MG63 (cell line): ENCODE data around the gene AJAP1. TPM values are rescaled to one million over a fixed set of nuclear protein-coding genes. Genes with fewer than 3 reads are reported as not detected.
A peak's percentile ranks its signal among the peaks of the same experiment; 100 is the strongest.

Source experiments
- DNase-seq: peaks from one replicate; pipeline ENCODE4 v3.0.0-alpha.2; 2020
- H3K27me3 ChIP-seq: fragments of 250-450 bp; sonication (Bioruptor Pico); 2 replicates; pipeline ENCODE4 v1.5.1; 2020; ENCODE audit warnings: mild to moderate bottlenecking, moderate library complexity
- H3K36me3 ChIP-seq: fragments of 250-450 bp; sonication (Bioruptor Pico); 2 replicates; pipeline ENCODE4 v1.5.1; 2020; ENCODE audit warnings: mild to moderate bottlenecking, moderate library complexity
- H3K4me3 ChIP-seq: fragments of 250-450 bp; sonication (Bioruptor Pico); 2 replicates; pipeline ENCODE4 v1.5.1; 2020; ENCODE audit warnings: mild to moderate bottlenecking, moderate library complexity
- H3K9me3 ChIP-seq: fragments of 250-450 bp; sonication (Bioruptor Pico); 2 replicates; pipeline ENCODE4 v1.5.1; 2020; ENCODE audit warnings: mild to moderate bottlenecking, moderate library complexity
- total RNA-seq: library from RNA; depleted of rRNA; stranded (reverse); fragments of >200 nt; shearing (Covaris generic); gene quantifications from 2 replicates; pipeline ENCODE4 v1.2.3, GENCODE V29; 2014; ENCODE audit warnings: low replicate concordance

The AJAP1 gene
- total RNA-seq, 1 experiment from 2014 or later: not detected

DNA sequence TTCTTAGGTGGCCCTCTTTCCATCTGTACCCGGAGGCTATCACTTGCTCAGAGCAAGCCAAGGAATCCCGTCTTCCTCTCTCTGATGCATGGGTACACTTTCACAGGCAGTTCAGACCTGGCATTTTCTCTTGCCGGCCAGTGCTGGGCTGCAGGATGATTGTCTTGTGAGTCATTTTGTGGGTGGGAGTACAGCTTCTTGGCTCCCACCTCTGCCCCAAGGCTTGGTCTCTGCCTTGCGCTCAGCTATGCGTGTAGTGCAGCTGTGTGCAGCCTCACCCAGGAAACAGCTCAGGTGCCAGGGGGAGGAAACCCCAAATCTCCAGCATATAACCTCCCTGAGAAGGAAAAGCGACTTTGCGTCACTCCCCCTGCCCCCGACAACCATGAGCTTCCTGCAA lies 3.9 kb upstream of the AJAP1 start:
- Histone ChIP-seq H3K4me3 (no peak overlapping the region), H3K9me3 (no peaks in the 10 kb centered on the region), H3K36me3 (no peaks in the 10 kb centered on the region), H3K27me3 (peaks cover 2% of the 10 kb centered on the region; the same call in 1 of the 2 replicates)
- peak; percentile 88 for DNase-seq

DNA sequence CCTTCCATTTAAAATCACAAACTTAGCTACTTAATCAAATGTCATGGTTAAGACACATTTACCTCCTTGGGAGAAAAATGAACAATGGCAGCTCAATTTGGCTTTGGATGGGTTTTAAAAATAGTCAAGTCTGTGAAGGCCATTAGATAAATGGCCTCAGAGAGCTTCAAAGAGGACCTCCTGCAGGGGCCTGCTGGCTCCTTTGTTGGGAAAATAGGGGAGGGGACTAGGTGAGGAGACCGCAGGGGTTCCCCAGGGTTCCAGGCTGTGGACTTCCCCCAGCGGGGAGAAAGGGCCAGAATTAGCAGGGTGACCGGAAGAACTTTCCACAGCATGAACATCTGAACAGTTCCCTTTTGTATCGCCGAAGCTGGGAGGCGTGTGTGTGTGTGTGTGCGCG lies 3.4 kb upstream of the AJAP1 start:
- Histone ChIP-seq H3K9me3 (no peaks in the 10 kb centered on the region), H3K27me3 (peaks cover 5% of the 10 kb centered on the region), H3K36me3 (no peaks in the 10 kb centered on the region), H3K4me3 (no peak overlapping the region)
- no peak for DNase-seq

DNA sequence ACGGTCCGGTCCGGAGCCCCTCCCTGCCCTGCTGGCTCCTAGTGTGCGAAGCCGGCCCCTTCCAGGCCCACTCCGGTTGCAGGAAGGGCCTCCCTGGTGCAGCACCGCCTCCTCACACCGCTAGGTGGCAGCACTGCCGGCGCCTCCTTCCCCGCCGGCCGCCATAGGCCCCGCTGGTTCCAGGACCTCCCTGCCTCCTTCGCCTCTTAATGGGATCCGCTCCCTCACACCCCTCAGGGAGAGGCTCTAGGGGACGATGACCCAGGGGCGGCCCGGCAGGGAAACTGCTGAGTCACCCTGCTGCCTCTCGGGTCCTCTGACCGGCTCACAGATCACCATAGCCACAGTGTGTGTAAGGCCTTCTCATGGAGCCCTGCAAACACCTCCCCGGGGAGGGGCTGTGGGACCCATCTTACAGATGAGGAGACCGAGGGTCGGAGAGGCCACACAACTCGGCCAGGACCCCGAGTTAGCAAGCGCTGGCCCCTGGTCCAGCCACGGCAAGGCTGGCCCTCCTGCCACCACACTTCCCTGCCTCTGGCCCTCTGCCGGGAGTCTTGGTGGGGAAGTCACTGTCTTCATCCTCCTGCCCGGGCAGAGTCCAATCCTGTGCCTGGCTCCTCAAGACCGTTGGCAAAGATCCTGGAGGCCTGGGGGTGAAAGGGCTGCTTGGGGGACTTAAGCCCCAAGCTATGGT lies 1.6 kb upstream of the AJAP1 start:
- H3K36me3 ChIP-seq: no peaks in the 10 kb centered on the region
- H3K4me3 ChIP-seq: no peak overlapping the region
- H3K27me3 ChIP-seq: peaks cover 15% of the 10 kb centered on the region
- DNase-seq: peak; percentile 60
- H3K9me3 ChIP-seq: no peaks in the 10 kb centered on the region

DNA sequence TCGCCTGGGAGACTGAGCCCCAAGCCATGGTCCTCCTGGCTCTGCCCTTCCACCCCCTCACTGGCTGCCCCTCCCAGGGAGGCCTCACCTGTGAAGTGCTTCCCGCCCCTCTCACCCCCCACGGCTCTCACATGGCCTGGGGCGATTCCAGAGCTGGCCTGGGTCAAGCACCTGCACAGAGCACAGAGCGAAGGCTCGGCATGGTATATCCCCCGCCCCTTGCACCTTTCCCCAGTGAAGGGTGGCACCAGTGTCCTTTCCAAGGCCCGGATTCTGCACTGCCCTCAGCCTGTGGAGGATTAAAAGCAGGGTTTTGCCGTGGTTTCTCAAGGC lies 1.1 kb upstream of the AJAP1 start:
- H3K27me3 ChIP-seq: peaks cover 15% of the 10 kb centered on the region
- H3K4me3 ChIP-seq: no peak overlapping the region
- no peak for DNase-seq
- no peaks in the 10 kb centered on the region for H3K9me3 ChIP-seq
- H3K36me3 ChIP-seq: no peaks in the 10 kb centered on the region

DNA sequence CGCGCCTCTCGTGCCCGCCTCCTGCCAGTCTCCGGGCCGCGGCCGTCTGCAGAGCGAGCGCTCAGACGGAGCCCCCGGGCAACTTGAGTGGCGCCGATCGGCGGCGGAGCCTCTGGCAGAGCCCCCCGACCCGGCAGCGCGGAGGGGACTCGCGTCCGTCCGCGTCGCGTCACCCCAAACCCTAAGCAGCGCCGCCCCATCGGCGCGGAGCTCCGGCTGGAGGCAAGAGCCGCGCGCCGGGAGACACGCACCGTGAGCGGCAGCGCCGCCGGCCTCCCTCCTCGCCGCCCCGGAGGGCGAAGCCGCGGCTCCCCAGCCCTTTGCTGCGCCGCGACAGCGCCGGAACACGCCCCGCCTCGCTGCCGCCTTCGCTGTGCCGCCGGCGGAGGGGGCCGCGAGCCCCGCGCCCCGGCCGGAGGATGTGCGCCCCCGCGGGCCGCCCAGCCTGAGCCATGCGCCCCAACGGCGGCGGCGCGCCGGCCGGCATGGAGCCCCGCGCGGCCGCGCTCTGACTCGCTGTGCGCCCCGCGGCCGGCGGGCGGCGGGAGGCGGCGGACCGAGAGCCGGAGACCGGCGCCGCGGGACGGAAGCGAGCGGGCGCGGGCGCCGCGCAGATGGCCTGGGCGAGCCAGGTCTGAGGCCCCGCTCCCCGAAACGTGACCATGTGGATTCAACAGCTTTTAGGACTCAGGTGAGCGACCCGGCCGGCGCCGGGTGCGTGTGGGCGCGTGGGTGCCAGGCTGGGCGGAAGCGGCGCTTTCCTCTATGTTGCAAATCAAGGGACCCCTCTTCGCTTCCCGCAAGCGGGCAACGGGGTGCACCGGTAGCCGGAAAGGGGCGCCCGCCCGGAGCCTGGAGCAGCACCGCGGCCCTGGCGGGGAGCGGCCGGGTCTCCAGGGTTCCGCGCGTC lies 610 bp downstream of the AJAP1 start:
- Histone ChIP-seq H3K4me3 (no peak overlapping the region), H3K27me3 (peaks cover 15% of the 10 kb centered on the region), H3K9me3 (no peaks in the 10 kb centered on the region), H3K36me3 (no peaks in the 10 kb centered on the region)
- peak; percentile 13 for DNase-seq

DNA sequence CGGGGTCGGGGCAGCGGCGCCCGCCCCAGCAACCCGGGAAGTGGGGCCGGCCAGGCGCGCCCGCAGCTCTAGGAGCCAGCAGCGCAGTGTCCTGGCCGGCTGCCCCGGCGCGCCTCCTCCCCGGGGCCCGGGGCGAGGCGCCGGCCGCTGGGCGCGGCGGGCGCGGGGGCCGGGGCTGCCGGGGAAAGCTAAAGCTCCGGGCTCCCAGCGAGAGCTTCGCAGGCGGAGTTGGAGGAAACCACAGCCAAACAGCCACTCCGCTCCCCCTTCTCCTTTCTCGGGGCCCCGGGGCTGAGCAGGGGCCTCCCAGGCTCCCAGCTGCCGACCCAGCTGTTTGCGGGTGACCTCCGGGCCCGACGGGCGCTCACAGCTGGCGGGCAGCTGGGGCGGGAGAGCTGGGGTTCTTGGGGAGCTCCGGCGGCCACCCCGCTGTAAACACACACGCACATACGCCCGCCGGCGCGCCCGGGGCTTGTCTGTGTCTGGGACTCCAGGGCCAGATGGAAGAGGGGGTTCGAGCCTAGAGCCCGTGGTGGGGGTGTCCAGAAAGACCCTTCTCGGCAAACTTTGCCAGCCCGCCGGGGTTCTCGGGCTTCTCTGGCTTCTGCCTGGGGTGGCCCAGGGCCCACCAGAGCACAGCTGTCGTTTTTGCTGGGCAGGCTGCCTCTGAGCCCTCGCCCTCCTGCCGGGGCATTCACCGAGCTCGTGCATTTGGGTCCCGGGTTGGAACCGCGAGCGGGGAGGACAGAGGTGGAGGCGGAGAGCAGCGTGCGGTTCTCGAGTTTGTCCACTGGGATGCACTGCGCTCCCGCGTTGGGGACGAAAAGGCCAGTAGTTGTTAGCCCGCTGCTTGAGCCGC lies 1.5 kb downstream of the AJAP1 start:
- no peak overlapping the region for H3K4me3 ChIP-seq
- no peaks in the 10 kb centered on the region for H3K36me3 ChIP-seq
- H3K9me3 ChIP-seq: no peaks in the 10 kb centered on the region
- peak; percentile 62 for DNase-seq
- peaks cover 15% of the 10 kb centered on the region for H3K27me3 ChIP-seq

DNA sequence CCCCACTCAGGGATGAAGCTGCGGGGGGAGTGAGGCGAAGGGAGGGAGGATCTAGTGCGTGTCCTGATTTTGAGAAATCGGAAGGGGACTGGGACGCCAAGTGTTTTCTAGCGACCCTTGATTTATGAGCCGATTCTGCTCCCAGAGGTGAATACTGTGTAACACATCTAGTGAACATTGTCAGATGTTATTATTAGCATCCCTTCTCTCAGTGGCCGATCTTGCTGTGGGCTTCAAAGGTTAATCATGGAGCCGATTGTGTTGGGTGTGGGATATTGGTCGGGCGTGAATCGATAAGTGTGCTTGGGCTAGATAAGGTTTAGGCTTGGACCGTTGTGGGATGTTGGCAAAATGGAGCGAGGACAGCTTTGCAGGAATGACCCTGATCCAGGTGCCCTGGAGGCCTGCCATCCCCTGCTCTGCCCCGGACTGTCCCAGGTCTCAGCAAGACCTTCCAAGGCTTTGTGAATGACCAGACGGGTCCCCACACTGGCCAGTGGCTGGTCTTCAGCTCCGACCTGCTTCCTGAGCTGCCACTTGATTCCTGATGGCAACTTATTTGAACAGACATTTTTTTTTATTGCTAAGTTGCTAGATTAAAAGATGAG lies 2.2 kb downstream of the AJAP1 start:
- Histone ChIP-seq H3K9me3 (no peaks in the 10 kb centered on the region), H3K4me3 (no peak overlapping the region), H3K36me3 (no peaks in the 10 kb centered on the region), H3K27me3 (peaks cover 15% of the 10 kb centered on the region)
- DNase-seq: no peak

DNA sequence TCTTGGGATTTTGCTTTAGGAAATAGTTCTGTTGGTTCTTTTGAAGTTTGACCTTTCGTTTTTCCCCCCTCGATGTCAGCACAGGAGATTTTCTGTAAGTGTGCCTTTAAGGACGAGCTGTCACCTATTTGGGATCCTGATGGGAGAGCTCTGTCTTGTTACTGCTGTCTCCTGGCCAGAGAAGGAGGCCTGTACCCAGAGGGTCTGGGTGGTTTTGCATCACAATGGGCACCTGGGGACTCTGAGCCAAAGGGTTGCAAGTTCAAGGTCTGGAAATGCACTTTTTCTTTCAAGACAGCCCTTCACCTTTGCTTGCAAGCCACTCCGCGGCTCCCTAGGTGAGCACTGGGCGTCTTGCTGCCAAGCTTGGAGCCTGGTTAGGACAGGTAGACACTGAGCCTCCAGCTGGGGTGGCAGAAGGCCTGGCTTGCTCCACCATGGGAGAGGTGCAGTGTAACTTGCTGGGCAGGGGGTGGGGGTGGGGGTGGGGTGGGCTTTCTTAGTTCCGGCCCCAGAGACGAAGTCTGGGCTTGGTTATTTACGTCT lies 2.9 kb downstream of the AJAP1 start:
- H3K9me3 ChIP-seq: no peaks in the 10 kb centered on the region
- DNase-seq: no peak
- no peak overlapping the region for H3K4me3 ChIP-seq
- H3K27me3 ChIP-seq: peaks cover 15% of the 10 kb centered on the region
- no peaks in the 10 kb centered on the region for H3K36me3 ChIP-seq

DNA sequence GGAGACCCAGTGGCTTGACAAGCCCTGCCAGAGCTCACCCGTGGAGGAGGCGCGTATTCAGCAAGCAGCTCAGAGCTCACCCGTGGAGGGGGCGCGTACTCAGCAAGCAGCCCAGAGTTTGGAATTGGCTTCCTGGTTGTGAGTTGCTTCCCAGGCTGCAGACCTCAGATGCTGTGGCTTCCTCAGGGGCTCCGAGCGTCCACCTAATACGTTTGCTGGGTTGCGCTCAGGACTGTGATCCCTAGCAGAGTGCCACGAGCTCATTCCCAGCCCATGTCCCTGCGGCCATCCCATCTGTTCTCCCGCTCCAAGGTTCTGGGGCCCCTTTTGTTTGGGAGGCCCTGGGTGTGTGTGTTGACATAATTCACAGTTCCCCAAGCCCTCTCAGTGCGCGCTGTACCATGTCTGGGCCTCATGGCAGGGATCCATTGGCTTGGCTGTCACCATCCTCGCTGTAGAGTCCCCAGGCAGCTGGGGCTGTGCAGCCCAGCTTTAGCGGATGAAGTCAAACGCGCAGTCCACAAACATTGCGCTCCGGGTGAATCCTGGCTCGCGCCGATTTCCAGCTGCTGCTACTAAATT lies 3.6 kb downstream of the AJAP1 start:
- Histone ChIP-seq H3K36me3 (no peaks in the 10 kb centered on the region), H3K4me3 (no peak overlapping the region), H3K9me3 (no peaks in the 10 kb centered on the region), H3K27me3 (peaks cover 15% of the 10 kb centered on the region)
- no peak for DNase-seq

DNA sequence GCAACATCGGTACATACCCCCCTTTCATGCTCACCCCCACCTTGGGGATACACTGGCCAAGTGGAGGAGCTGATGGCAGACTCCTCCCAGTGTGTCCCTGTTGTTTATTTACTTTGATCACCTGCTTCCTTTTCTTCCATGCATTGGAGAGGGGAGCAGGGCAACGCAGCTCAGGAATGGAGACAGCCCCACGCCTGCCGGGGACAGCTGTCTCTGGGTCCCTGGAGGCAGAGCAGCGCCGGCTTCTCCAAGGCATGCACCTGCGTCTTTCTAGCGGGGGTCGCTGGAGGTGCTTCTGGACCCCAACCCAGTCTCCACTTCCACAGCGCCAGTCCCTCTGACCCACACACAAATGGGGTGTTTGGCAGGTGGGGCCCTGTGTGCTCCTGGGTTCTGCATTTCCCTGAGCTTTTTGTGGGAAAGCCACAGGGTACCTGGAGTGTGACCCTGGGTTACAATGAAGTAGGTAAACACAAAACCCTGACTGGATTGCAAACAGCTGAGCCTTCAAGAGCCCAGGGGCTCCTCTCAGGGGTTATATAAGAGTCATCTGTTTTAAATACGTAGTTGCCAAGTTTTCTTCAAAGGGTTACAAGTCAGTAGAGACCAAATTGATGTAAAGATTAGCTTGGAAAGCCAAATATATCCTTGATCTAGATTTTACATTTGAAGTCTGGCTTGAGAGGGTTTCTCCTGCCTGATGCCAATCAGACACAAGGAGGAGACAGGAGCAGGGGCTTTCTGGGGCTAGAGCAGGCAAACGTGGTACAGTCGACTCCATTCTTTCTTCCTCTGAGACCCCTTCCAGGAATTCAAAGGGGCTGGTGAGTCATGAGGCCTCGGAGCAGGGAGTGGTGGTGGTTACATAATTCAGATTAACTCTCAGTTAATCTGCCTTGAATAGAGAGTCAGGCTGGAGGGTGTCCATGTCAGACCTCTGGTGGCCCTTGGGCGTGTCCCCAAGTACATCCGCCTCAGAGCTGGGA lies 4.5 kb downstream of the AJAP1 start:
- Histone ChIP-seq H3K36me3 (no peaks in the 10 kb centered on the region), H3K27me3 (peaks cover 15% of the 10 kb centered on the region), H3K9me3 (no peaks in the 10 kb centered on the region), H3K4me3 (no peak overlapping the region)
- no peak for DNase-seq

DNA sequence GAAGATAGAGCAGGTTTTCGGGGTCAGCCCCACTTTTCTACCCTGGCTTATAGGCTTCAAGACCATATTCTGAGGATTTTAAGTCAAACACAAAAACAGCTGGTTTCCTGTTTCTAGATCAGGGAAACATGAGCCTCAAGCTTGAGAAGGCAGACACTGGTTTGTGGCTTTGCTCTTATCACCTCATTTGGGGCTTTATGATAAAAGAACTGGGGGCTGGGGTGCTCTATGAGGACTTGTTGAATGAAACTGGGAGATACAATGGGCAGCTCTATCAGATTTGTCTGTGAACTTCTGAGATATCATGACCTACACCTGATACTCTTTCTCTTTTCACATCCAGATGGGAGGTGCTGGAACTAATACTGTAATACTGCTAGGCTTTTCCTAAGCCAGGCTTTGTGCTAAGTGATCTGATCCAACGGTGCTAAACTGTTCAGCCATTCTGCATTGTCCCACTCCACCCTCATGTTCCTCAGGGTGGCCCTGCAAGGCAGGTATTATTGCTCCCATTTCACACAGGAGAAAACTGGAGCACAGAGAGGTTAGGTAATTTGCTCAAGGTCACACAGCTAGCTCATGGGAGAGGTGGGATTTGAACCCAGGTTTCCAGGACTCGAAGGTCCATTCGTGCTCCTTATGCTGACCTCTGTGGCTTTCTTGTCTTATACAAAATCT lies 6.6 kb downstream of the AJAP1 start:
- Histone ChIP-seq H3K9me3 (no peaks in the 10 kb centered on the region), H3K4me3 (no peak overlapping the region), H3K36me3 (no peaks in the 10 kb centered on the region), H3K27me3 (peaks cover 9% of the 10 kb centered on the region)
- no peak for DNase-seq

DNA sequence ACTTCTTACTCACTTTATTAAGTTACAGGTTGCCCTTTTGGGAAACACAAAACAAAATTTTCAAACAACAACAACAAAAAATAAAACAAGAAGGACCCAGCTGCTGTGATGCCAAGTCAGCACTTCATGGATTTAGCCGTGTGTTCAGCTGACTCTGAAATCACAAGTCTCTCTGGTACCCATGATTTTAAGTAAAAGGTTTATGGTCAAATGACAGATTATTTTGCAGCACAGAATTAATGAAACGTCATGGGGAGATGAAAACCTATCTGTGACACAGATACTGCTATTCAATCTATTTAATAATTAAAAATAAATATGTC lies 7.1 kb downstream of the AJAP1 start:
- Histone ChIP-seq H3K9me3 (no peaks in the 10 kb centered on the region), H3K27me3 (peaks cover 4% of the 10 kb centered on the region)
- no peak for DNase-seq

DNA sequence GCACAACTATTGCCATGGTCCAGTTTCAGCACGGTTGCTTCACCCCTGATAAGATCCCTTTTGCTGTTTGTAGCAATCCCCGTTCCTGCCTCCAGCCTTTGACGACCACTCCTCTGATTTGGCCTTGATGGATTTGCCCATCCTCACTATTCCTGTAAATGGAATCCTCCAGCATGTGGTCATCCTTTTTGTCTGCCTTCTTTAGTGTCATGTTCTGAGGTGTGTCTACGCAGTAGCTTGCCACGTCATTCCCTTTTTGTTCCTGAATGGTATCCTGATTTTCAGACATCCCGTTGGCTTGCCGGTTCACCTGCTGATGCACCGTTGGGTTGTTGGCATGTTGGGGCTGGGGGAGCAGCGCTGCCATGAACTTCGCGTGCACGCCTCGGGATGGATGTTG lies 7.8 kb downstream of the AJAP1 start:
- no peaks in the 10 kb centered on the region for H3K36me3 ChIP-seq
- H3K4me3 ChIP-seq: no peak overlapping the region
- DNase-seq: no peak
- no peaks in the 10 kb centered on the region for H3K27me3 ChIP-seq
- H3K9me3 ChIP-seq: no peaks in the 10 kb centered on the region

More for the DNA sequence above, 7.1 kb downstream of the AJAP1 start:
- H3K36me3 ChIP-seq: no peaks in the 10 kb centered on the region
- H3K4me3 ChIP-seq: no peak overlapping the region

DNA sequence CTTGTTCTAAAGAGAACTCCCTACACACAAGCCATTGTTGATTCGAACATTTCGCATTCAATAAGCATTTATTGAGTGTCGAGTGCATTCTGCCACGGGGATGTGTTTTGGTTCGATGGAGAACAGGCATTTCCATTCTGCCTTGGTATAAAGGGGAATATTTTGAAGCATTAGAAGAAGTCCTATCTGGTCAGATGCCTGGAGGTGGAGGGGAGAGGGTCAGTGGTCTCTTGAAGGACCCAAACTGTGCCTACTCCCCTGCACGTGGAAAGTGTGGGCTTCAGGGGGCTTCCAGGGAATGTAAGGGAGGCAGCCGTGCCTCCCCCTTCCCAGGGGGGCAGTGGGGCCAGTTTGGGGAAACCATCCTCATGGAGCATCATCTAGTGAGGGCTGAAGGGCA lies 8.3 kb downstream of the AJAP1 start:
- Histone ChIP-seq H3K4me3 (no peak overlapping the region), H3K27me3 (no peaks in the 10 kb centered on the region), H3K36me3 (no peaks in the 10 kb centered on the region), H3K9me3 (no peaks in the 10 kb centered on the region)
- no peak for DNase-seq

DNA sequence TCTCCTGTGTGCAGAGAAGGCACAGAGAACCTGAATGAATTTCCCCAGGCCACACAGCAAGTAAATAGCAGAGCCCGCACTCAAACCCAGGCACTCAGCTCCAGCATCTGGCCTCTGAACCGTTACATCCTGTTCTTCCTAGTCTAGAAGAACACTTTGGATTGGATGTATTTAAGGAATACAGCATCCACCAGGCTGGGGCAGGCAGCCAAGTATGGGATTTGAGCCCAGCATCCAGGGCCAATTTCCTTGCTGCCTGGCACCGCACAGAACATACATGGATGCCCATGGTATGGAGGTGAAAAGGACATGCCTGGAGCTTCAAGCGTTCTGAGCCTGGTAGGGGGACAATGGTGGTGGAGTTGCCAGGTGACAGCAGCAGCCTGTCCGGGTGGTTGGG lies 9.7 kb downstream of the AJAP1 start:
- H3K36me3 ChIP-seq: no peaks in the 10 kb centered on the region
- no peak overlapping the region for H3K4me3 ChIP-seq
- H3K27me3 ChIP-seq: no peaks in the 10 kb centered on the region
- no peak for DNase-seq
- H3K9me3 ChIP-seq: no peaks in the 10 kb centered on the region
